Measurements from ENCODE around the gene PSMC5.

PSMC5 gene

GRCh38 chr17:63832455-63832854, 5.2 kb downstream of the PSMC5 start:
- Histone ChIP-seq H3K79me2 (ENCODE audit: insufficient read depth, low read length) (peaks cover 15% of the 10 kb centered on the region), H3K4me1 (ENCODE audit: insufficient read depth, low read length, severe bottlenecking) (peaks cover 14% of the 10 kb centered on the region), H3K36me3 (ENCODE audit: insufficient read depth, low read length) (peaks cover 88% of the 10 kb centered on the region), H3F3A (ENCODE audit: insufficient read depth, low read length) (no peaks in the 10 kb centered on the region), H3K4me3 (ENCODE audit: low read depth, low read length, poor library complexity, severe bottlenecking) (no peak overlapping the region), H3K4me2 (ENCODE audit: low read length) (no peak overlapping the region), H3K9ac (ENCODE audit: low read length) (no peak overlapping the region), H3K9me3 (ENCODE audit: low read length) (no peaks in the 10 kb centered on the region), H3K9me2 (ENCODE audit: low read depth, low read length) (no peaks in the 10 kb centered on the region), H2AFZ (ENCODE audit: low read length) (no peak overlapping the region), H4K20me1 (ENCODE audit: insufficient read depth, low read length) (no peaks in the 10 kb centered on the region), H3K27ac (ENCODE audit: low read depth, low read length, poor library complexity, severe bottlenecking) (no peak overlapping the region), H3K27me3 (ENCODE audit: insufficient read depth, low read length) (no peaks in the 10 kb centered on the region)
- TF ChIP-seq CTCF (IDR thresholded peaks at IDR 0.05; ENCODE audit: low read length) (no peak), EZH2 (IDR thresholded peaks at IDR 0.05; ENCODE audit: borderline replicate concordance, low read length) (no peak)

- peaks cover 9% of the 10 kb centered on the region for H3K79me2 ChIP-seq (ENCODE audit: insufficient read depth, low read length)
- no peaks in the 10 kb centered on the region for H3K9me2 ChIP-seq (ENCODE audit: low read depth, low read length)
- H3K9ac ChIP-seq (ENCODE audit: low read length): no peak overlapping the region
- H3K9me3 ChIP-seq (ENCODE audit: low read length): no peaks in the 10 kb centered on the region
- H3K36me3 ChIP-seq (ENCODE audit: insufficient read depth, low read length): peaks cover 93% of the 10 kb centered on the region
- H3K4me2 ChIP-seq (ENCODE audit: low read length): no peak overlapping the region
- H3K27me3 ChIP-seq (ENCODE audit: insufficient read depth, low read length): no peaks in the 10 kb centered on the region
- no peak overlapping the region for H3K27ac ChIP-seq (ENCODE audit: low read depth, low read length, poor library complexity, severe bottlenecking)
- no peaks in the 10 kb centered on the region for H4K20me1 ChIP-seq (ENCODE audit: insufficient read depth, low read length)
- no peak overlapping the region for H2AFZ ChIP-seq (ENCODE audit: low read length)
- no peaks in the 10 kb centered on the region for H3F3A ChIP-seq (ENCODE audit: insufficient read depth, low read length)
- no peak overlapping the region for H3K4me3 ChIP-seq (ENCODE audit: low read depth, low read length, poor library complexity, severe bottlenecking)
- TF ChIP-seq EZH2 (IDR thresholded peaks at IDR 0.05; ENCODE audit: borderline replicate concordance, low read length) (no peak), CTCF (IDR thresholded peaks at IDR 0.05; ENCODE audit: low read length) (no peak)
- H3K4me1 ChIP-seq (ENCODE audit: insufficient read depth, low read length, severe bottlenecking): peaks cover 17% of the 10 kb centered on the region
Observed at GRCh38 chr17:63833026-63833740, 6.0 kb downstream of the PSMC5 start.

GRCh38 chr17:63833741-63834373, 6.6 kb downstream of the PSMC5 start:
- Histone ChIP-seq H3K36me3 (ENCODE audit: insufficient read depth, low read length) (peaks cover 89% of the 10 kb centered on the region), H3K4me3 (ENCODE audit: low read depth, low read length, poor library complexity, severe bottlenecking) (no peak overlapping the region), H3K9ac (ENCODE audit: low read length) (no peak overlapping the region), H3K4me2 (ENCODE audit: low read length) (no peak overlapping the region), H4K20me1 (ENCODE audit: insufficient read depth, low read length) (no peaks in the 10 kb centered on the region), H3K4me1 (ENCODE audit: insufficient read depth, low read length, severe bottlenecking) (peaks cover 17% of the 10 kb centered on the region), H3K9me2 (ENCODE audit: low read depth, low read length) (no peaks in the 10 kb centered on the region), H3K27me3 (ENCODE audit: insufficient read depth, low read length) (no peaks in the 10 kb centered on the region), H3F3A (ENCODE audit: insufficient read depth, low read length) (no peaks in the 10 kb centered on the region), H3K79me2 (ENCODE audit: insufficient read depth, low read length) (peaks cover 6% of the 10 kb centered on the region), H3K27ac (ENCODE audit: low read depth, low read length, poor library complexity, severe bottlenecking) (no peak overlapping the region), H2AFZ (ENCODE audit: low read length) (no peak overlapping the region), H3K9me3 (ENCODE audit: low read length) (no peaks in the 10 kb centered on the region)
- no peak for TF ChIP-seq CTCF (IDR thresholded peaks at IDR 0.05; ENCODE audit: low read length)
- TF ChIP-seq EZH2 (IDR thresholded peaks at IDR 0.05; ENCODE audit: borderline replicate concordance, low read length): no peak

Measured in OCI-LY1 (cell line).